ENCODE data around the gene TEX29.

DNA sequence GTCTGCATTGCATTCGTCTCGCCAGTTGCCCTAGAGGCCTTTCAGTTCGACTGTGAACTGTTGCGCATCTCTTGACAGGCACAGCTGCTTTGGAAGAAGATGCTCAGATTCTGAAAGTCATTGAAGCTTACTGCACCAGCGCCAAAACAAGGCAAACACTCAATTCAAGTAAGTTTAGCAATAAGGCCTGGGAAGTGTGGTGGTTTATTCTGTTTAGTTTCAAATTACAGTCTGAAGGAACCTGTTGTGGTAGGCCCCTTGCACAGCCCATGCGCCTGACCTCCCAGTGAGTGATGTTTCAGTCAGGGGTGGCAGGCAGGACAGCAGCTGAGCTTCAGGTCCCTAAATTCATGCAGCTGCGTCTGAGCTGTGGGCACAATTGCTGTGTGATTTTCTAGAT lies 32.2 kb upstream of the TEX29 start:
- TF ChIP-seq POLR2A (IDR thresholded peaks at IDR 0.05), result no peak
- TF ChIP-seq, protein P1, sequence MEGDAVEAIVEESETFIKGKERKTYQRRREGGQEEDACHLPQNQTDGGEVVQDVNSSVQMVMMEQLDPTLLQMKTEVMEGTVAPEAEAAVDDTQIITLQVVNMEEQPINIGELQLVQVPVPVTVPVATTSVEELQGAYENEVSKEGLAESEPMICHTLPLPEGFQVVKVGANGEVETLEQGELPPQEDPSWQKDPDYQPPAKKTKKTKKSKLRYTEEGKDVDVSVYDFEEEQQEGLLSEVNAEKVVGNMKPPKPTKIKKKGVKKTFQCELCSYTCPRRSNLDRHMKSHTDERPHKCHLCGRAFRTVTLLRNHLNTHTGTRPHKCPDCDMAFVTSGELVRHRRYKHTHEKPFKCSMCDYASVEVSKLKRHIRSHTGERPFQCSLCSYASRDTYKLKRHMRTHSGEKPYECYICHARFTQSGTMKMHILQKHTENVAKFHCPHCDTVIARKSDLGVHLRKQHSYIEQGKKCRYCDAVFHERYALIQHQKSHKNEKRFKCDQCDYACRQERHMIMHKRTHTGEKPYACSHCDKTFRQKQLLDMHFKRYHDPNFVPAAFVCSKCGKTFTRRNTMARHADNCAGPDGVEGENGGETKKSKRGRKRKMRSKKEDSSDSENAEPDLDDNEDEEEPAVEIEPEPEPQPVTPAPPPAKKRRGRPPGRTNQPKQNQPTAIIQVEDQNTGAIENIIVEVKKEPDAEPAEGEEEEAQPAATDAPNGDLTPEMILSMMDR (IDR thresholded peaks at IDR 0.05 in 4 of 5, conservative IDR thresholded peaks at IDR 0.05 in 1 of 5), result no peak

All from gastrocnemius medialis (tissue), 4 donors.